HEK293 (cell line): ENCODE data around the gene EYA2.

Experiments used
- CTCF ChIA-PET: fragments of 350-600 bp; formaldehyde crosslinking; extraction: SDS; loops from one replicate; lab custom pipeline; 2021; ENCODE audit warnings: antibody characterized with exemption; lab: Yijun Ruan, JAX
- POLR2A ChIA-PET: fragments of 300-600 bp; formaldehyde crosslinking; extraction: SDS; loops from one replicate; lab custom pipeline; 2020; ENCODE audit warnings: antibody characterized with exemption, inconsistent platforms; lab: Yijun Ruan, JAX
- H3K27ac ChIP-seq: fragments of 200-500 bp; sonication (Bioruptor generic); 2 replicates; pipeline ENCODE4 v1.5.1; 2014; ENCODE audit warnings: low read depth, low read length, control low read depth, inconsistent platforms; ENCODE audit errors: extremely low read depth
- H3K36me3 ChIP-seq, 2 experiments: fragments of 200-500 bp in 1 of 2; sonication (Bioruptor generic) in 1 of 2; 1 replicate in 1 of 2; 2 replicates in 1 of 2; pipeline ENCODE4 v1.5.1; 2014 to 2017; ENCODE audit warnings: inconsistent platforms in 2 of 2, low read length in 2 of 2; ENCODE audit not compliant: control insufficient read depth in 2 of 2, insufficient read depth in 1 of 2
- H3K4me1 ChIP-seq: fragments of 200-500 bp; sonication (Bioruptor generic); 2 replicates; pipeline ENCODE4 v1.5.1; 2014; ENCODE audit warnings: mild to moderate bottlenecking, low read length, inconsistent platforms; ENCODE audit not compliant: control insufficient read depth, insufficient read depth
- H3K4me3 ChIP-seq: 2 replicates; pipeline ENCODE4 v1.5.1; 2011; ENCODE audit warnings: low read depth, mild to moderate bottlenecking, control low read depth, low read length, moderate library complexity
- H3K9me3 ChIP-seq: fragments of 200-500 bp; sonication (Bioruptor generic); 2 replicates; pipeline ENCODE4 v1.5.1; 2014; ENCODE audit warnings: low read depth, low read length, inconsistent platforms; ENCODE audit not compliant: control insufficient read depth, insufficient read depth
- EGR2 ChIP-seq: fragments of 450-650 bp; formaldehyde crosslinking; IDR thresholded peaks from 2 replicates; pipeline ENCODE4 v1.5.1; 2016; ENCODE audit warnings: low read depth, missing biosample characterization, missing genetic modification characterization
- GLIS1 ChIP-seq: fragments of 450-650 bp; formaldehyde crosslinking; IDR thresholded peaks from 2 replicates; pipeline ENCODE4 v1.5.1; 2016; ENCODE audit warnings: missing biosample characterization, missing genetic modification characterization
- HOXC10 ChIP-seq: sonication (generic); formaldehyde crosslinking; IDR thresholded peaks from 2 replicates; pipeline ENCODE4 v1.8.1; 2023; ENCODE audit warnings: mild to moderate bottlenecking, missing genetic modification reagents
- KLF1 ChIP-seq: fragments of 450-650 bp; formaldehyde crosslinking; IDR thresholded peaks from 2 replicates; pipeline ENCODE4 v1.5.1; 2016; ENCODE audit warnings: missing biosample characterization, missing genetic modification characterization
- KLF9 ChIP-seq: fragments of 450-650 bp; formaldehyde crosslinking; IDR thresholded peaks from 2 replicates; pipeline ENCODE4 v1.5.1; 2016; ENCODE audit warnings: missing biosample characterization, missing genetic modification characterization, low read depth
- MYNN ChIP-seq: fragments of 450-650 bp; formaldehyde crosslinking; IDR thresholded peaks from 2 replicates; pipeline ENCODE4 v1.5.1; 2016; ENCODE audit warnings: missing biosample characterization, missing genetic modification characterization, borderline replicate concordance
- REPIN1 ChIP-seq: fragments of 450-650 bp; formaldehyde crosslinking; IDR thresholded peaks from 2 replicates; pipeline ENCODE4 v1.5.1; 2017; ENCODE audit warnings: missing biosample characterization, missing genetic modification characterization, low read depth
- SCRT2 ChIP-seq: fragments of 450-650 bp; formaldehyde crosslinking; IDR thresholded peaks from 2 replicates; pipeline ENCODE4 v1.5.1; 2016; ENCODE audit warnings: missing biosample characterization, missing genetic modification characterization
- TRIM28 ChIP-seq: IDR thresholded peaks from 2 replicates; pipeline ENCODE4 v1.6.1; 2011; ENCODE audit warnings: low read length, control low read depth, borderline replicate concordance
- ZBTB17 ChIP-seq: fragments of 450-650 bp; formaldehyde crosslinking; IDR thresholded peaks from 2 replicates; pipeline ENCODE4 v1.5.1; 2016; ENCODE audit warnings: missing biosample characterization, missing genetic modification characterization
- ZBTB21 ChIP-seq: fragments of 450-650 bp; formaldehyde crosslinking; IDR thresholded peaks from 2 replicates; pipeline ENCODE4 v1.5.1; 2017; ENCODE audit warnings: missing biosample characterization, missing genetic modification characterization
- ZBTB48 ChIP-seq: fragments of 450-650 bp; formaldehyde crosslinking; IDR thresholded peaks from 2 replicates; pipeline ENCODE4 v1.5.1; 2016; ENCODE audit warnings: missing biosample characterization, missing genetic modification characterization
- ZBTB8A ChIP-seq: fragments of 450-650 bp; formaldehyde crosslinking; IDR thresholded peaks from 2 replicates; pipeline ENCODE4 v1.5.1; 2016; ENCODE audit warnings: missing biosample characterization, missing genetic modification characterization
- ZNF202 ChIP-seq: fragments of 450-650 bp; formaldehyde crosslinking; IDR thresholded peaks from 2 replicates; pipeline ENCODE4 v1.5.1; 2016; ENCODE audit warnings: missing biosample characterization, missing genetic modification characterization, borderline replicate concordance
- ZNF24 ChIP-seq: fragments of 450-650 bp; formaldehyde crosslinking; IDR thresholded peaks from 2 replicates; pipeline ENCODE4 v1.5.1; 2016; ENCODE audit warnings: missing biosample characterization, missing genetic modification characterization
- ZNF266 ChIP-seq: fragments of 450-650 bp; formaldehyde crosslinking; IDR thresholded peaks from 2 replicates; pipeline ENCODE4 v1.5.1; 2016; ENCODE audit warnings: missing biosample characterization, missing genetic modification characterization, low read depth
- ZNF274 ChIP-seq, 2 experiments: fragments of 200-500 bp in 1 of 2; fragments of 450-650 bp in 1 of 2; sonication (Bioruptor generic) in 1 of 2; formaldehyde crosslinking in 1 of 2; IDR thresholded peaks; 2 replicates each; pipeline versions ENCODE4 v1.5.1 to v1.6.1; 2014 to 2016; ENCODE audit warnings: borderline replicate concordance in 1 of 2, inconsistent platforms in 1 of 2, low read length in 1 of 2, missing biosample characterization in 1 of 2, missing genetic modification characterization in 1 of 2
- ZNF362 ChIP-seq: fragments of 450-650 bp; formaldehyde crosslinking; IDR thresholded peaks from 2 replicates; pipeline ENCODE4 v1.5.1; 2016; ENCODE audit warnings: missing biosample characterization, missing genetic modification characterization
- ZNF423 ChIP-seq: fragments of 450-650 bp; formaldehyde crosslinking; IDR thresholded peaks from 2 replicates; pipeline ENCODE4 v1.5.1; 2016; ENCODE audit warnings: missing biosample characterization, missing genetic modification characterization
- ZNF426 ChIP-seq: fragments of 450-650 bp; formaldehyde crosslinking; IDR thresholded peaks from 2 replicates; pipeline ENCODE4 v1.5.1; 2017; ENCODE audit warnings: missing biosample characterization, missing genetic modification characterization, mild to moderate bottlenecking, inconsistent platforms, moderate library complexity
- ZNF473 ChIP-seq: fragments of 450-650 bp; formaldehyde crosslinking; IDR thresholded peaks from 2 replicates; pipeline ENCODE4 v1.5.1; 2017; ENCODE audit warnings: missing biosample characterization, missing genetic modification characterization
- ZNF510 ChIP-seq: fragments of 450-650 bp; formaldehyde crosslinking; IDR thresholded peaks from 2 replicates; pipeline ENCODE4 v1.5.1; 2018; ENCODE audit warnings: mild to moderate bottlenecking, missing genetic modification characterization, missing biosample characterization; ENCODE audit not compliant: insufficient replicate concordance
- ZNF521 ChIP-seq: fragments of 450-650 bp; formaldehyde crosslinking; IDR thresholded peaks from 2 replicates; pipeline ENCODE4 v1.5.1; 2017; ENCODE audit warnings: missing biosample characterization, mild to moderate bottlenecking, missing genetic modification characterization
- ZNF585B ChIP-seq: fragments of 450-650 bp; formaldehyde crosslinking; IDR thresholded peaks from 2 replicates; pipeline ENCODE4 v1.5.1; 2016; ENCODE audit warnings: missing biosample characterization, missing genetic modification characterization
- ZNF621 ChIP-seq: fragments of 450-650 bp; formaldehyde crosslinking; IDR thresholded peaks from 2 replicates; pipeline ENCODE4 v1.5.1; 2017; ENCODE audit warnings: missing biosample characterization, missing genetic modification characterization
- ZNF623 ChIP-seq: fragments of 450-650 bp; formaldehyde crosslinking; IDR thresholded peaks from 2 replicates; pipeline ENCODE4 v1.5.1; 2016; ENCODE audit warnings: missing biosample characterization, missing genetic modification characterization
- ZNF660 ChIP-seq: fragments of 450-650 bp; IDR thresholded peaks from 2 replicates; pipeline ENCODE4 v1.5.1; 2018; ENCODE audit warnings: missing biosample characterization, mild to moderate bottlenecking, missing genetic modification characterization
- ZNF76 ChIP-seq: fragments of 450-650 bp; formaldehyde crosslinking; IDR thresholded peaks from 2 replicates; pipeline ENCODE4; 2016; ENCODE audit warnings: low read depth, missing biosample characterization, missing genetic modification characterization, borderline replicate concordance
- ZNF830 ChIP-seq: fragments of 450-650 bp; IDR thresholded peaks from 2 replicates; pipeline ENCODE4 v1.5.0; 2018; ENCODE audit warnings: missing biosample characterization, missing genetic modification characterization, low read depth, mild to moderate bottlenecking, moderate library complexity

The EYA2 gene

GRCh38 chr20:47144463-47144862, 249.8 kb downstream of the EYA2 start:
- H3K4me3 ChIP-seq = no peak overlapping the region
- TF ChIP-seq GLIS1 (tag by site-specific recombination) = no peak
- no peak for TF ChIP-seq HOXC10
- TF ChIP-seq ZBTB8A (tag by site-specific recombination) = no peak
- no peak for TF ChIP-seq ZNF521 (tag by site-specific recombination)
- no peak for TF ChIP-seq ZNF623 (tag by site-specific recombination)
- TF ChIP-seq KLF1 (tag by site-specific recombination) = no peak
- no peak for TF ChIP-seq SCRT2 (tag by site-specific recombination)
- no peak for TF ChIP-seq ZBTB48 (tag by site-specific recombination)
- no peak for TF ChIP-seq ZNF76
- TF ChIP-seq ZNF510 = no peak
- TF ChIP-seq ZNF274 (IDR thresholded peaks at IDR 0.05; ENCODE audit: low read length) = no peak
- TF ChIP-seq ZNF274 (tag by site-specific recombination; IDR thresholded peaks at IDR 0.05; ENCODE audit: borderline replicate concordance) = no peak
- TF ChIP-seq ZNF473 (tag by site-specific recombination) = no peak
- no peak for TF ChIP-seq ZBTB21
- no peaks in the 10 kb centered on the region for H3K4me1 ChIP-seq
- ChIA-PET POLR2A (no interaction called here), CTCF (interaction anchor here (1.0 kb wide), 1 partner anchor 21 kb away, joined by 3 read pairs; no protein-coding TSS in a partner anchor)
- H3K36me3 ChIP-seq = no peaks in the 10 kb centered on the region
- H3K9me3 ChIP-seq = no peaks in the 10 kb centered on the region
- no peak overlapping the region for H3K27ac ChIP-seq

- TF ChIP-seq ZNF585B (tag by site-specific recombination) (no peak), ZNF621 (tag by site-specific recombination) (no peak), ZNF266 (tag by site-specific recombination) (no peak), TRIM28 (no peak), ZNF426 (tag by site-specific recombination) (no peak), EGR2 (no peak), KLF9 (tag by site-specific recombination) (no peak), MYNN (tag by site-specific recombination) (no peak), ZNF660 (tag by site-specific recombination) (no peak), ZNF362 (tag by site-specific recombination) (no peak), ZNF423 (tag by site-specific recombination) (no peak), REPIN1 (tag by site-specific recombination) (no peak), ZNF24 (tag by site-specific recombination) (no peak), ZBTB17 (tag by site-specific recombination) (no peak), ZNF202 (tag by site-specific recombination) (no peak), ZNF830 (tag by site-specific recombination) (no peak)
- Histone ChIP-seq H3K27ac (no peak overlapping the region), H3K9me3 (no peaks in the 10 kb centered on the region), H3K4me1 (no peaks in the 10 kb centered on the region), H3K4me3 (no peak overlapping the region), H3K36me3 (no peaks in the 10 kb centered on the region)
- CTCF ChIA-PET = no interaction called here
- POLR2A ChIA-PET = no interaction called here
Measured at GRCh38 chr20:47146686-47147085, 252.0 kb downstream of the EYA2 start.
